GM10248 (cell line): ENCODE measurements around the gene SCN3A.

Experiments
- CTCF ChIA-PET: fragments of 300-600 bp; sonication (Branson Sonifier 250); formaldehyde crosslinking; extraction: SDS; loops from one replicate; lab custom pipeline; 2021; ENCODE audit warnings: antibody characterized with exemption; lab: Yijun Ruan, JAX
- POLR2A ChIA-PET: fragments of 350-650 bp; sonication (Branson Sonifier 250); formaldehyde crosslinking; extraction: SDS; loops from one replicate; lab custom pipeline; 2020; ENCODE audit warnings: antibody characterized with exemption; lab: Yijun Ruan, JAX
- DNase-seq: peaks from one replicate; pipeline ENCODE4 v3.0.0; 2012; ENCODE audit errors: extremely low spot score
- TF ChIP-seq, protein P1 (sequence below): IDR thresholded peaks from 2 replicates; pipeline ENCODE4 v1.5.1; 2012; ENCODE audit warnings: mild to moderate bottlenecking, low read depth; ENCODE audit errors: extremely low read depth, missing control alignments, control extremely low read depth

Gene SCN3A

DNA sequence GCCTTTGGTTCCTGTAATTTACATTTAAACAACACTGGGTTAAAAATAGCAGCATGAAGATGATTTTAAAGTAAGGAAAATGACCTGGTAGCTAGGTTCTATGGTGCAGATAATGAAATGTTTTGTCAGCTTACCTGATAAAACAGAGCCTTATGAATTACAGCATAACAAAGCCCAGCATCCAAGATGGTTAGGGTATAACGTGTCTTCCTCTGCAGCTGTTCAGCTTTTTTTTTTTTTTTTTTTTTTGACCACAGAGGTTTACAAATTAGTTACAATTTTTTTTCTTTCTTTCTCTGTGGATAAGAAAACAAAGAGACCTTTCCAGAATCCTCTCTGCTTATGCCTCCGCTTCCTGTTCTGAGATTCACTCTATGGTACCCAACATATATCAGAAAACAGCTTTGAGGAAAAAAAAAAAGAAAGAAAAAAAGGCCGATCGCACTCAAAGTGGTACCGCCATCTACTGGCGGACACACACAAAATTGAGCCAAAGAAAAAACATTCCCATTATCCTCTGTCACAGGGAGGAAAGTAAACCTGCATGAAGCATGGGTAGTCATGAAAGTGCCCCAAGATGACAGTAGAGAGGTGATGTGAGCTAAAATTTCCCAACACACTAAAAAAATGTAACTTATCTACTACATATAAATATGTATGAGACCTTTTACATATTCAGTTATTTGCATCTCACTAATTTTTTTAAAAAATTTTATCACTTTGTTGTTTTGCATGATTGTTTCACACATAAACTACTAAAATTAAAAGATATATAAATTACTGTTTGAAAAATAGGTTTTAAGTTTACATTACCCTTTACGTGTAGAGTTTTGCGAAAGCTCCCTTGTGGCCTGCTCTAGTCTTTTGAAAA lies at the start of gene SCN3A:
TSS of gene SCN3A (minus strand) at position 362 of the 871 bp plus-strand sequence. CDS start 27,656 bp downstream, outside the sequence.
- peak; percentile 4 for DNase-seq
- ChIA-PET CTCF (interaction anchor here (1.2 to 5.8 kb wide), 18 partner anchors 9 to 670 kb away, joined by 3 to 89 read pairs (median 6); no protein-coding TSS in a partner anchor), POLR2A (no interaction called here)
- TF ChIP-seq, protein P1, sequence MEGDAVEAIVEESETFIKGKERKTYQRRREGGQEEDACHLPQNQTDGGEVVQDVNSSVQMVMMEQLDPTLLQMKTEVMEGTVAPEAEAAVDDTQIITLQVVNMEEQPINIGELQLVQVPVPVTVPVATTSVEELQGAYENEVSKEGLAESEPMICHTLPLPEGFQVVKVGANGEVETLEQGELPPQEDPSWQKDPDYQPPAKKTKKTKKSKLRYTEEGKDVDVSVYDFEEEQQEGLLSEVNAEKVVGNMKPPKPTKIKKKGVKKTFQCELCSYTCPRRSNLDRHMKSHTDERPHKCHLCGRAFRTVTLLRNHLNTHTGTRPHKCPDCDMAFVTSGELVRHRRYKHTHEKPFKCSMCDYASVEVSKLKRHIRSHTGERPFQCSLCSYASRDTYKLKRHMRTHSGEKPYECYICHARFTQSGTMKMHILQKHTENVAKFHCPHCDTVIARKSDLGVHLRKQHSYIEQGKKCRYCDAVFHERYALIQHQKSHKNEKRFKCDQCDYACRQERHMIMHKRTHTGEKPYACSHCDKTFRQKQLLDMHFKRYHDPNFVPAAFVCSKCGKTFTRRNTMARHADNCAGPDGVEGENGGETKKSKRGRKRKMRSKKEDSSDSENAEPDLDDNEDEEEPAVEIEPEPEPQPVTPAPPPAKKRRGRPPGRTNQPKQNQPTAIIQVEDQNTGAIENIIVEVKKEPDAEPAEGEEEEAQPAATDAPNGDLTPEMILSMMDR, result peak; percentile 70

DNA sequence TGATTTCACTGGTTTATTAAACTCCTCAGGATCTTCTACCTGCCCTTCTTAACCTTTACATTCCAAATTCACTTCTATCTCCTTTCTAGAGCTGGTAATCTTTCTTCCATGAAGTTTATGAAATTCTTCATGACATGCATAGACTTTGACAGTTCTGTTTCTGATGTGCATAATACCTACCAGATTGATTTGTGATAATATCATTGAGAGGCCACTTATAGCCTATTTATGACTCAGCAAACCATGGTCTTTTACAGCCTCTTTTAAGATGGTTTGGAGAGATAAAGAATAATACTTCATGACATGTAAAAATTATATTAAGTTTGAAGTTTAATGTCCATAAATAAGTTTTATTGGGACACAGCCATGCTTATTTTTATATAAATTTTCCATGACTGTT lies 49.3 kb upstream of the SCN3A start:
- CTCF ChIA-PET, result no interaction called here

DNA sequence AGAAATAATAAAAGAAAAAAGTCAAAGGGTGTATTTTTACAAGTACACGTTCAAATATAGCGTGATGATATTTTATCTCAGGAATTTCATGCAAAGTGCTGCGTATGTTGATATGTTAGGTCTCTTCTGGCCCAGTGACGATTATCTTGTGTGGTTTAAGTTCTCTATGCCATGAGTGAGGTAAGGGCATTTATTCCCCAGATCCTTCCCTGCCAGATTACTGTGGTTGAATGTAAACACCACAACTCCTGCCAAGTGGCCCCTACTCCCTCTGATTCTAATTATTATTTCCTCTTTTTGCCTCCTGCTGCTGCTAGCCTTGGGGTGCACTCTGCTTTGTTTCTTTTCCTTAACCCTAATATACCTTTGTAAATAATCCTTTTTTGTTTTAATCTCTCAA lies 47.5 kb upstream of the SCN3A start:
- POLR2A ChIA-PET, result no interaction called here
- TF ChIP-seq, protein P1, result no peak
- CTCF ChIA-PET, result no interaction called here
- no peak for DNase-seq

More for the DNA sequence above, 49.3 kb upstream of the SCN3A start:
- TF ChIP-seq, protein P1, result no peak
- POLR2A ChIA-PET, result no interaction called here
- no peak for DNase-seq

DNA sequence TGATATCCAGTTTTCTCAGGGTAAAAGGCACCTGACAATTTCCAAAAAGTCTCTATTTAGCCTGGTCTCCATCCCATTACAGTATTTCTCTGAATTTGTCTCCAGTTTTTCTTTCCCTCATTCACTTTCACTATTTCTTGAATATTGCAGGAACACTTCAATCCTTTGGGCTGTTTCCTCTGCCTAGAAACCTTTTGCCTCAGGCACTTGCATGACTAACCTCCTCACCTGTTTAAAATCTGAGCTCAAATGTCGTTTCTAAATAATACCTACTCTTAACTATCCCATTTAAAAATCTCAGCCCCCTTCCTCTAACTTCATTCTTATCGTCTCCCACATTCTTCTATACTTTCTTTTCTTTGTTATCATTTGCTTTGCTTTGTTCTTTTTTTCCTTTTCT lies 44.4 kb upstream of the SCN3A start:
- ChIA-PET CTCF (interaction anchor here (1.8 to 2.9 kb wide), 2 partner anchors 9 to 12 kb away, joined by 4 to 15 read pairs; partner anchors contain the start of gene SCN2A), POLR2A (no interaction called here)
- no peak for DNase-seq
- TF ChIP-seq, protein P1, result no peak

DNA sequence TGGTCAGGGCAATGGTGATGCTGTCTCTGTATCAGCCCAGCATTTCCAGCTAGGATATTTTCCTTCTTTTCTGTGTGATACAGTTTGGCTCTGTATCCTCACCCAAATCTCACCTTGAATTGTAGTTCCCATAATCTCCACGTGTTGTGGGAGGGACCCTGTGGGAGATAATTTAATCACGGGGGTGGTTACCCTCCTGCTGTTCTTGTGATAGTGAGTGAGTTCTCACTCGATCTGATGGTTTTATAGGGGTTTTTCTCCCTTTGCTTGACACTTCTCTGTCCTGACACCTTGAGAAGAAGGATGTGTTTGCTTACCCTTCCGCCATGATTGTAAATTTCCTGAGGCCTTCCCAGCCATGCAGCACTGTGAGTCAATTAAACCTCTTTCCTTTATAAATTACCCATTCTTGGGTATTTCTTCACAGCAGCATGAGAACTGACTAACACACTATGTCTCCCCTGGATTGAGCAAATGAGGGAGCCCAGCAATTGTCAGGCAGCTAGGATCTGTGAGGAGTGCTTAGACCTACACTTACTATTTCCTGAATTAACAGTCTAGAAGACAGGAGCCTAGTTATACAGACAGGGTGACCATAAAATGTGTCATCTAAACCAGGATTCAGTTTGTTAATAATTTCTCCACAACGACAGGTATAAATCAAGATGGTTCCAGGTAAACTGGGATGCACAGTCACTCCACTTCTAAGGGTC lies 41.4 kb upstream of the SCN3A start:
- ChIA-PET CTCF (no interaction called here), POLR2A (no interaction called here)
- no peak for DNase-seq
- TF ChIP-seq, protein P1, result no peak

DNA sequence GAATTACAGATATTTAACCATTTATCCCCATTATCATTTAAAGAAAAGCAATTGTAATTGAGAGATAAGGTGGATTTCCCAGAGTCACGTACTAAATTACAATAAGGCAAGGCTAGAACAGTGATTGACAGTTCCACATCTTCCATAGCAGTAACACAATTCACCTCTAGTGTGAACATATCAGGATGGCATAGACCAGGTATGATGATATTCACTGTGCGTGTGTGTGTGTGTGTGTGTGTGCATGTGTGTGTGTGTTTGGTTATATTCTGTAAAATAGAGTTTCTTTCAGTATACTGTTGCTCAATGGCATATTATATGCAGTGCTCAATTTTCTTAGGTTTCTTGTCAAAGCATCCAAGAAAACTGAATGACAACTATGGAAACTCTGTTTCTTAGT lies 37.1 kb upstream of the SCN3A start:
- TF ChIP-seq, protein P1, result no peak
- no peak for DNase-seq
- ChIA-PET CTCF (no interaction called here), POLR2A (no interaction called here)
